ENCODE measurements around the gene SMAD4. TPM values are rescaled to one million over a fixed set of nuclear protein-coding genes. Genes with fewer than 3 reads are reported as not detected.
"Not testable (repeated sequence)": the region's sequence is repeated elsewhere in the genome, so short reads cannot be mapped to it uniquely, and the experiment has no call there.

The SMAD4 gene
- 10 to 100 TPM; 75.3 to 78.6 TPM for total RNA-seq

DNA sequence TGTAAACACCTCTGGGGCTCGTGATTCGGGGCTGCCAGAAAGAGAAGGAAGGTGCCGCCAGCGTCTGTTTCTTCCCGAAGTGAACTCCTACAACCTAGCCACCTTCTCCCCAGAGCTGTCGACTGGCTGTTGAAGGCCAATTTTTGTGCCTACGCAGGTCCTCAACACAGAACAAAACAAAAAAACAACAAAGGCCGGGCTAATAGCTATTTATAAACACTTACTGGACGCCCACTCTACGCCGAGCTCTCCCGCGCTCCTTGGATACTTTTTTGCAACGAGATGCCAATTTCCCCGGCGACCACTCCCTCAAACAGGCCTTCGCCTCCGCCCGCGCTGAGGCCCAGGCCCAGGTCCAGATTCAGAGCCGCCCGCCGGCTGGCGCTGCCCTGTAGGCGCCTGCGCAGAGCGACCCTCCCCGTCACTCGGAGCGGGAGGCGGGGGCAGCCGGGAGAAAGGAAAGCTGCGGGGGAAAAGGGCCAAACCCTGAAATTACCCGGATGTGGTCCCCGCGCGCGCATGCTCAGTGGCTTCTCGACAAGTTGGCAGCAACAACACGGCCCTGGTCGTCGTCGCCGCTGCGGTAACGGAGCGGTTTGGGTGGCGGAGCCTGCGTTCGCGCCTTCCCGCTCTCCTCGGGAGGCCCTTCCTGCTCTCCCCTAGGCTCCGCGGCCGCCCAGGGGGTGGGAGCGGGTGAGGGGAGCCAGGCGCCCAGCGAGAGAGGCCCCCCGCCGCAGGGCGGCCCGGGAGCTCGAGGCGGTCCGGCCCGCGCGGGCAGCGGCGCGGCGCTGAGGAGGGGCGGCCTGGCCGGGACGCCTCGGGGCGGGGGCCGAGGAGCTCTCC lies at the start of gene SMAD4:
TSS of gene SMAD4 (plus strand) at position 520 of the 843 bp plus-strand sequence. CDS start 16,834 bp downstream, outside the sequence.
- POLR2A ChIA-PET, result interaction anchor here (0.8 to 1.9 kb wide), 11 partner anchors 9 to 167 kb away, joined by 3 to 18 read pairs (median 5); partner anchors contain the start of genes ELAC1, ME2 and MEX3C
- CTCF ChIA-PET, result interaction anchor here (1.1 to 1.2 kb wide), 2 partner anchors 151 to 196 kb away, joined by 5 read pairs; no protein-coding TSS in a partner anchor

DNA sequence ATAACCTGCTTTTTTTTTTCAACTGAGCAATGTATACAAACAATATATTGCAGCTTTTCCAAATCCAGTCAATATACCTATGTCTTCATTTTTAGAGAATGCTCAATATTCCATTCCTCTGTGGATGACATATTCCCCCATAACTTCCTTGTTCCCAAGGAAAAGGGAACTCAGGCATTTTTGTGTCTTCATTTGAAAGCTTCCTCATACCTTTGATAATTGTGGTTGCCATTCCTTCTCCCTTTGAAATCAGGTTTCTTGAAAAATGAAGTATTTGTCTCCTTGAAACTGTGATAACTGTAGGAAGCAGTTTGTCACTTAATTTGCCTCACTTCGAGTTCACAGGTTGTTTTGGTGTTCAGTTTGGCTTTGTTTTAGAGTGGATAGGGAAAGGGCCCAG lies 48.6 kb upstream of the SMAD4 start:
- ChIA-PET CTCF (no interaction called here), POLR2A (no interaction called here)

DNA sequence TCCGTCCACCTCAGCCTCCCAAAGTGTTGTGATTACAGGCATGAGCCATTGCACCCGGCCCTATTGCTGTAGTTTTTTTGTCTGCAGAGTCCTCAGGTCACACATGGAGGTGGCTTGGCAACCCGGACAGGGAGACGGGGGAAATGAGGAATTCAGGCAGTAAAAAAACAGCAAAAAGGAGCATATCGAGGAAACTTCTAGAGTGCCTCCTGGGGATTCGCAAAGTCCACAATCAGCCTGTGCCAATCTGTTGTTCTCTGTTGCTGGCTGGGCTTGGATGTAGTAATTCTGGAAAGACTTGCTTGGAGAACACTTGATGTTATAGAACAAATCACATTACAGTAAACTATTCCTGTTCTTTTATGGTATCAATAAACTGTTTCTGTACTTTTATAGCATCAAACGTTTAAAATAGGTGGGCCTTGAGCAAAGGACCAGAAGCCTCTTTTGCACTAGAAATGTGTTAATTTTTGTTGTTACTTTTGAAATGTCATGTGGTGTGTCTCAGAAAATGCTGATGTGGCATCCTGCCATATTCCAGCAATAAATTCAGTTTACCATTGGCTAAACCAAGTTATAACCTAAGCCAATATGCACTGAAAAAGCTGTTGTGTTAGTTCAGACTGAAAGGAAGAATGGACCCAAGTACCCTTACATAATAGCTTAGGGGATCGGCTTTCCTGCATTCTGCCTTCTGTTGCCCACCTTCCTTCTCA lies 47.8 kb upstream of the SMAD4 start:
- ChIA-PET CTCF (no interaction called here), POLR2A (no interaction called here)

DNA sequence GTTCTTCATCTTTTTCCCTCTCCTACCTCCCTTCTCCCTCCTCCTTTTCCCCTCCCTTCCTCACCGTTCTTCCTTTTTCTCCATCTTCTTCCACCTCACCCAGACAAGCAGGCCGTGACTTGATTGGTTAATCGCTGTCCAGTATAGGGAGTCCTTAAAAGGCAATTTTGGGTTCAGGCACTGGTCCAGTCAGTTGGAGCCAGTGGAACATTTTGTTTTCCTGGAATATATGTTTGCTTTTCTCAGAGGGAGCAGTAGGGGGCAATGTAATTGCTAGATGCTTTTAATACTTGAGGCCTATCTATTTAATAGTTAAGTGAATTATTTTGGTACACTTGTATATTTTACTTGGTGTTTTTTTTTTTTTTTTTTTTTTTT lies 47.2 kb upstream of the SMAD4 start:
- POLR2A ChIA-PET, result no interaction called here

DNA sequence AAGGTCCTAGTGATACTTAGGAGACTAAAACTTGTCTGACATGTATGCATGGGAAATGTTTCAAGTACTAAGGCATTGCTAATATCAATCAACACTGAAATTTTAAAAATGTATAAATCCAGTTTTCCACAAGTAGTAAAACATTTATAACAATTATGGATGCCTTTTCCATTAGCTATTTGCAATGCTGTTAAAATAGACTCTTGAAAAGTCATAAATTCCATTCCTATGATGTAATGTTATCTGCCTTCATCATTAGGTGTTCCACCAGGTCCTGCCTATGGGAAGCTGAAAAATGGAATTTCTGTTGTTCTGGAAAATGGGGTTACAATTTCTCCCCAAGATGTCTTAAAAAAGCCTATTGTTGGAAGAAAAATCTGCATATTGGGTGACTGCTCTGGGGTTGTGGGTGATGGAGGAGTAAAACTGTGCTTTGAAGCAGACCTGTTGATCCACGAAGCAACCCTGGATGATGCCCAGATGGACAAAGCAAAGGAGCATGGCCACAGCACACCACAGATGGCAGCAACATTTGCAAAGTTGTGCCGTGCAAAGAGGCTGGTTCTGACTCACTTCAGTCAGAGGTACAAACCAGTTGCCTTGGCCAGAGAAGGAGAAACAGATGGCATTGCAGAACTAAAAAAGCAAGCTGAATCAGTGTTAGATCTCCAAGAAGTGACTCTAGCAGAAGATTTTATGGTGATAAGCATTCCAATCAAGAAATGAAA lies 43.5 kb upstream of the SMAD4 start:
- ChIA-PET CTCF (interaction anchor here (1.0 kb wide), 1 partner anchor 167 kb away, joined by 3 read pairs; the partner anchor contains the start of gene MRO), POLR2A (no interaction called here)

More for the DNA sequence above, 47.2 kb upstream of the SMAD4 start:
- CTCF ChIA-PET, result no interaction called here

DNA sequence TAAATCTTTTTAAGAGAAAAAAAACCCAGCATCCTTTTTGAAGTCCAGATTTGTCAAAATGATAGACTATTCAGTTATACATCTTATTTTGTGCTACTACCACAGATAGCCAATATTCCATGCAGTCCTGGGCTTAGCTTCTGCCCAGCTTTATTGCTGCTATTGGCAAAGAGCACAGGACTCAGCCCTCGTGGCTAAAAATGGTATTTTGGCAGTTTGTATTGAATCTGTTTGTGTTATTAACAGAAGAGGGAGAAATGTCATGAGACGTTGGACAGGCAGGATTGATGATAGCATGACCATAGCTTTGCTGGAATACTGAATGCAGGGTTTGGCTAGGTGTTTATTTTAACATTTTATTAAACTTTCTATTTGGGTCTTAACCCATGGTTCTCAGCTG lies 42.8 kb upstream of the SMAD4 start:
- CTCF ChIA-PET, result no interaction called here
- POLR2A ChIA-PET, result no interaction called here

DNA sequence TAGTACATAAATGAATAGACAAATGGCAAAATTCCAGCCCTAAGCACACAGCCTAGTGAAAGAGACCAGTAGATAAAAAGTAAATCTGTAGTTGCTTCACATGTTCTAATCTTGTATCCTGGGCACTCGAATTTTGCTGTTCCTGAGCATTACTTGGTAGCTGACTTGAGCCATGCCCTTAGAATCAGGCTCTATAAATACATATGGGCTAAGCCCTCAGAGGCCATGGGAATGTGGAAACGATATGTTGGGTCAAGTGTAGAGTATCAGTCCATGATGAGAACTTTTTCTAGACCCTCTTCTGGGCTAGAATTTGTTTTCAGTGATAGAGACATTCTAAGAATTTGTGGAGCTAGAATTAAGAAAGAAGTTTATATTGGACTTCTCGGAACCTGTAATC lies 40.3 kb upstream of the SMAD4 start:
- ChIA-PET POLR2A (no interaction called here), CTCF (no interaction called here)

DNA sequence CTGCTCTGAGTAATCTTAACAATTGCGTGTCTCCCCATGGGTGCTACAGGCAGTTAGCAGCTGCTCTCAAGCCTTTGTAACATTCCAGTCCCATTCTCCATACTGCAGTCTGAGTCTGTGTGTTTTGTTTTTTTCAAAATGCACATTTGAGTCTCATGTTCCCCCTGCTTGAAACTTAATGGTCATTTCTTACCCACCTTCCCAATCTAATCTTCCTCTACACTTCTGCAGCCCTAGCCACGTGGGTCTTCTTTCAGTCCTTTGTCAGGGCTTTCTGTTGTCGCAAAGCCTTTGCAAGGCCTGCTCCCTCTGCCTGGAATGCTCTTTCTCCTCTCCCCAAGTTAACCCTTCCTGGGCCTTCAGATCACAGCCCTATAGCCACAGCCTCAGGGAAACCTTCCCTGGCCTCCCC lies 37.7 kb upstream of the SMAD4 start:
- CTCF ChIA-PET, result no interaction called here
- POLR2A ChIA-PET, result no interaction called here

DNA sequence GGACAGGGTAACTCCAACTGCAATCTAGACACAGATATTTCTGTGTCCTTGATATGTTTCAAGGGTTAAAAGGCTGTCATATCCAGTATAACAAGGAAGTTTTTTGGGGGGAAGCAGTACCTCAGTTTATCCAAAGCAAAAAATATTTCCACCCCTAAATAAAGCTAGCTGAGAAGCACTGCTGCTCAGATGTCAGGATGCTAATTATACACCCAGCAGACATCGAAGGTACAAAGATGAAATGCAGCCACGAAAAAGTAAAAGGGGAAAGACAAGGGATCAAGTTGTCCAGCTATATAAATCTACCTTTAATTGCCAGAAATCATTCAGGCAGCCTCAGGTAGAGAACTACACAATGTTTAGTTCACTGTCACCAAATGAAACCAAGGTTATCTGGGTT lies 36.0 kb upstream of the SMAD4 start:
- ChIA-PET CTCF (no interaction called here), POLR2A (no interaction called here)

DNA sequence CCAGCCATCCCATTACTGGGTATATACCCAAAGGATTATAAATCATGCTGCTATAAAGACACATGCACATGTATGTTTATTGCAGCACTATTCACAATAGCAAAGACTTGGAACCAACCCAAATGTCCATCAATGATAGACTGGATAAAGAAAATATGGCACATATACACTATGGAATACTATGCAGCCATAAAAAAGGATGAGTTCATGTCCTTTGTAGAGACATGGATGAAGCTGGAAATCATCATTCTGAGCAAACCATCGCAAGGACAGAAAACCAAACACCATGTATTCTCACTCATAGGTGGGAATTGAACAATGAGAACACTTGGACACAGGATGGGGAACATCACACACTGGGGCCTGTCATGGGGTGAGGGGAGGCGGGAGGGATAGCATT lies 26.8 kb upstream of the SMAD4 start:
- POLR2A ChIA-PET, CTCF ChIA-PET: not testable (repeated sequence)

DNA sequence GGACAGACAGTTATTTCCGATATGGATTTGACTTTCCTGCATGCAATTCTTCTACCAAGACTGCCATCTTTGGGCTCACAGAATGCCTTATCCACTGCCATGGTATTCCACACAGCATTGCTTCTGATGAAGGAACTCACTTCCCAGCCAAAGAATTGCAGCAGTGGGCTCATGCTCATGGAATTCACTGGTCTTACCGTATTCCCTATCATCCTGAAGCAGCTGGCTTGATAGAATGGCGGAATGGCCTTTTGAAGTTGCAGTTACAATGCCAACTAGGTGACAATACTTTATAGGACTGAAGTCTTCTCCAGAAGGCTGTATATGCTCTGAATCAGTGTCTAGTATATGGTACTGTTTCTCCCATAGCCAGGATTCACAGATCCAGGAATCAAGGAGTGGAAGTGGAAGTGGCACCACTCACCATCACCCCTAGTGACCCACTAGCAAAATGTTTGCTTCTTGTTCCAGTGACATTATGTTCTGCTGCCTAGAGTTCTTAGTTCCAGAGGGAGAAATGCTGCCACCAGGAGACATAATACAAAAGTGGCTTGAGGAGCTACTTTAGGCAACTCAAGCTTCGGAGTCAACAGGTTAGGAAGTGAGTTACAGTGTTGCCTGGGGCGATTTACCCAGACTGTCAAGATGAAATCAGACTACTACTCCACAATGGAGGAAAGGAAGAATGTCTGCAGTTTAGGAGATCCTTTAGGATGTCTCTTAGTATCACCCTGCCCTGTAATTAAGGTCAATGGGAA lies 23.8 kb upstream of the SMAD4 start:
- ChIA-PET POLR2A (no interaction called here), CTCF (no interaction called here)

DNA sequence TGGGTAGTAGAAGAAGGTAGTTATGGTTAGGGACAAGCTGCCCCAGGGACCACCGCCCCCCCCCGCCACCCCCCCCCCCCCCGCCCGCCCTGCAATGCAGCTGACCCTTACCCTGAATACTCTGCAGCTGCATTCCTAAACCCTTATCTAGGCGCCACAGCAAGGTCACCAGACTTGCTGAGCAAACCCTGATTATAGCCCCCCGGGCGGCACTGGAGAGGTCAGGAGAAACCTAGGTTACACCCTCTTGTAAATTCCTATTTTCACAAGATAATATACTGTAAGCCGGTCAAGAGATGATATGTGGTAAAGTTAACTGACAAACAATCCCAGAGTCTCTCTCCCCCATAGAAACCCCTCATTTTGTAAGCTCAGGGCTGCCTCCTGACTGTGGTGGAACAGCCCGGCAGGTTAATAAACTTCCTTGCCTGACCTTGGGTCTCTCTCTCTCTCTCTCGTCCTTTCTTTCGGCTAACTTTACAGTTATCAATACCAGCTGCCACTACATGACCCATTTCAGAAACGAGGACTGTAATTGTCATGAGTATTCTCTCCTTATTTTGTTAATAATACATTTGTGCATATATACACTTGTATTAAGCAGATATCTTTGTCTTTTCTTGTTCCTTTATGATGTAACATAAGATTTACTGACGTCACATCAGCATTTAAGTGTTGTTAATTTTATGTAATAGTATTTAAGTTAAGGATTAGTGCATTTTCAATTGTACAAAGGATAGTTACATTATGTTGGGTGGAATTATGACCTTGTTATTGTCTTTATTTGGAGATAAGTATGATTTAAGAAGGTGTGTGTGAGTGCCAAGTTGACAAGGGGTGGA lies 22.8 kb upstream of the SMAD4 start:
- ChIA-PET POLR2A (no interaction called here), CTCF (no interaction called here)

DNA sequence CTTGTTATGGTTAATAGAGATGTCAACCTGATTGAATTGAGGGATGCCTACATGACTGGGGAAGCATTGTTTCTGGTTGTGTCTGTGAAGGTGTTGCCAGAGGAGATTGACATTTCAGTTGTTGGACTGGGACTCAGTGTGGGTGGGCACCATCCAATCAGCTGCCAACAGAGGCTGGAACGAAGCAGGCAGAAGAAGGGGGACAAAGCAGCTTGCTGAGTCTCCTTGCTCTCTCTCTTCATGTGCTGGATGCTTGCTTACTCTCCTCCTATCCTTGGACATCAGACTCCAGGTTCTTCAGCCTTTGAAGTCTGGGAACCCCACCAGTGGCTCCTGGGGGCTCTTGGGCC lies 22.2 kb upstream of the SMAD4 start:
- ChIA-PET CTCF (no interaction called here), POLR2A (no interaction called here)

DNA sequence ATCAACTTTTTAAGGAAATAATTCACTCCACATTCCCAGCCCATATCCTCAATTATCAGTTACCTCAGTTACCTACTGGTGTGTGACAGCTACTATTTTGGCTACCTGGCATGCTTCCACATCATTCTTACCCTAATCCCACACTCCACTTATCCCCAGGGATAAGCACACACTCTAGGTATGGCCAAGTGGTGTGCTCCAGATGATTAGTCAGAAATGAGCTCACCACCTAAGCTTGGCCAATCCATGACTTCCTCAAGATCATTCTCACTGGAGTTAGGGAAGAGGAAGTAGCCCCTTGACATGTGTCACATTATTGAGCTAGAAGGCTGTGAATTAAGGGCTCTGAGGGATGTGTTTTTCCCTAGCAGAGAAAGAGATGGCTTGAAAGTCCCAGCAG lies 20.9 kb upstream of the SMAD4 start:
- POLR2A ChIA-PET, result interaction anchor here (1.2 kb wide), 1 partner anchor 21 kb away, joined by 3 read pairs; the partner anchor contains the start of gene SMAD4
- CTCF ChIA-PET, result interaction anchor here (1.0 kb wide), 1 partner anchor 12 kb away, joined by 3 read pairs; no protein-coding TSS in a partner anchor

DNA sequence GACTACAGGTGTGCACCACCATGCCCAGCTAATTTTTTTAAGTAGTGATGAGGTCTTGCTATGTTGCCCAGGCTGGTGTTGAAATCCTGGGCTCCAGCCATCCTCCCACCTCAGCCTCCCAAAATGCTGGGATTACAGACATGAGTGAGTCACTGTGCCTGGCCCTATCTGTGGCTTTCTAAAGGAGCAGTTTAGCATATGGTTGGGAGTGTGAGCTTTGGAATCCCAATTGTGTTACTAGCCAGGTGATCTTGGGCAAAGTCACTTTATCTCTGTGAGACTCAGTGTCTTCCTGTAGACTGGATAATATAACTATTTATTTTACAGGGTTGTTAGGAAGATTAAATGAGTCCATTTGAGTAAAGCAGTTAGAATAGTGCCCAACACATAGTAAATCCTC lies 19.8 kb upstream of the SMAD4 start:
- CTCF ChIA-PET, result interaction anchor here (1.5 kb wide), 1 partner anchor 190 kb away, joined by 3 read pairs; no protein-coding TSS in a partner anchor
- POLR2A ChIA-PET, result no interaction called here

DNA sequence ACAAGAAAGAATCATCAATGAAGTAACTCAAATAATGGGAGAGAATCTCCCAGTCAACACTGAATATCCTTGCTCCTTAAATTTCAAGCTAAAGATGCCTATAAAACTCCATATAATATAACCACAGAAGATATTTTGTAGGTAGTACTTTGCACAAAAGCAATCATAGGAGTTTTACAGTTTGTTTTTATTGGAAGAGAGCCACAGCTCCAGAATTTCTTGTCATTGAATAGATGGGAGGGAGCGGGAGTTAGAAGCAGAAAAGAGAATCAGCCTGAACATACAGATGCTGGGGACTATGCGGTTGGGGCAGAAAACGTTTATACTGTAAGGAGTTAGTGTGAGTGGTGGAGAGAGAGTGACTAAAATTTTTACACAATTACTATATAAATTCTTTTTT lies 18.3 kb upstream of the SMAD4 start:
- POLR2A ChIA-PET, result interaction anchor here (0.8 kb wide), 1 partner anchor 14 kb away, joined by 3 read pairs; no protein-coding TSS in a partner anchor
- CTCF ChIA-PET, result no interaction called here

DNA sequence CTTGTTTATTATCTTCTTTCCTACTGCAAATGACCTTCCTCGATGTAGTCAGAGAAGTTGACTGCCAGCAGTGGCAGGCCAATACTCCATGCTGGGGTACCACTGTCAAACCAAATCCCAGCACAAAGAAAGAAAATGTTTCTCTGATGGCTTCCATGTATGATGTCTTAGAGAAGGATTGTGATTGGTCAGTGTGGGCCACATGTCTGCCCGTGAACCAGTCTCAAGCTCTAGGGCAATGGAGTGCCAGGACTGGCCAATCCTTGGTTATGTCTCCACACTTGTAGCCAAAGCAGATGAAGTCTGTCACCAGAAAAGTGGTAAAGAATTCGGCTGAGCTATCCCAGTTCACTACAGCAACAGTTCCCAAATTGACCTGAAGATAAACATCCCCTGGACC lies 17.6 kb upstream of the SMAD4 start:
- ChIA-PET POLR2A (no interaction called here), CTCF (no interaction called here)

DNA sequence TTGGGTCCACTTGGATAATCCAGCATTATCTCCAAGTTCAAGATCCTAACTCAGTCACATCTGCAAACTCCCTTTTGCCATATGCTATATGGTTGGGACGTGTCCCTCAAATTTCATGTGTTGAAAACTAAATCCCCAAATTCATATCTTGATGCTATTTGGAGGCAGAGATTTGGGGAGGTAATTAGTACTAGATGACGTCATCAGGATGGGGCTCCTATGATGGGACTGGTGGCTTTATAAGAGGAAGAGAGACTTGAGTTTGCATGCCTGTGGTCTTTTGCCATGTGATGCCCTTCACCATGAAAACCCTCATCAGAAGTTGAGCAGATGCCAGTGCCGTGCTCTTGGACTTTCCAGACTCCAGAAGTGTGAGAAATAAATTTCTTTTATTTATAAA lies 16.8 kb upstream of the SMAD4 start:
- POLR2A ChIA-PET, result no interaction called here
- CTCF ChIA-PET, result no interaction called here
